Measurements from ENCODE around the gene CNGB1.
"Not testable (repeated sequence)": the region's sequence is repeated elsewhere in the genome, so short reads cannot be mapped to it uniquely, and the experiment has no call there.

CNGB1 gene

GRCh38 chr16:57908409-57908987, 62.4 kb downstream of the CNGB1 start:
- no peaks in the 10 kb centered on the region for H3K9me3 Mint-ChIP-seq
- no peaks in the 10 kb centered on the region for H3K4me1 Mint-ChIP-seq (ENCODE audit: low read depth)
- no peak overlapping the region for H3K4me3 Mint-ChIP-seq
- no peaks in the 10 kb centered on the region for H3K36me3 Mint-ChIP-seq (ENCODE audit: low read depth)
- H3K27ac Mint-ChIP-seq, result no peak overlapping the region
- H3K27me3 Mint-ChIP-seq, result peaks cover under 1% of the 10 kb centered on the region

- H3K36me3 Mint-ChIP-seq (ENCODE audit: low read depth), result no peaks in the 10 kb centered on the region
- no peak overlapping the region for H3K4me3 Mint-ChIP-seq
- H3K9me3 Mint-ChIP-seq, result no peaks in the 10 kb centered on the region
- H3K27ac Mint-ChIP-seq, result no peak overlapping the region
- no peaks in the 10 kb centered on the region for H3K4me1 Mint-ChIP-seq (ENCODE audit: low read depth)
- H3K27me3 Mint-ChIP-seq, result peaks cover 6% of the 10 kb centered on the region
These were observed 64.3 kb downstream of the CNGB1 start for GRCh38 chr16:57906382-57907316.

- Mint-ChIP-seq H3K27ac (no peak overlapping the region), H3K36me3 (ENCODE audit: low read depth) (no peaks in the 10 kb centered on the region), H3K27me3 (peaks cover 12% of the 10 kb centered on the region), H3K9me3 (no peaks in the 10 kb centered on the region), H3K4me3 (no peak overlapping the region), H3K4me1 (ENCODE audit: low read depth) (no peaks in the 10 kb centered on the region)
These were observed 66.8 kb downstream of the CNGB1 start for GRCh38 chr16:57904101-57904500.

- no peaks in the 10 kb centered on the region for H3K9me3 Mint-ChIP-seq
- H3K4me3 Mint-ChIP-seq, result no peak overlapping the region
These were observed 67.3 kb downstream of the CNGB1 start for GRCh38 chr16:57903656-57904055.

GRCh38 chr16:57901480-57902069, 69.4 kb downstream of the CNGB1 start:
- no peaks in the 10 kb centered on the region for H3K9me3 Mint-ChIP-seq
- peaks cover 12% of the 10 kb centered on the region for H3K27me3 Mint-ChIP-seq
- no peak overlapping the region for H3K27ac Mint-ChIP-seq
- H3K4me1 Mint-ChIP-seq (ENCODE audit: low read depth), result no peaks in the 10 kb centered on the region
- H3K4me3 Mint-ChIP-seq, result no peak overlapping the region
- H3K36me3 Mint-ChIP-seq (ENCODE audit: low read depth), result no peaks in the 10 kb centered on the region

More at GRCh38 chr16:57903656-57904055, 67.3 kb downstream of the CNGB1 start:
- Mint-ChIP-seq H3K4me1 (ENCODE audit: low read depth) (no peaks in the 10 kb centered on the region), H3K27me3 (peaks cover 12% of the 10 kb centered on the region), H3K27ac (no peak overlapping the region), H3K36me3 (ENCODE audit: low read depth) (no peaks in the 10 kb centered on the region)

GRCh38 chr16:57900796-57901479, 70.0 kb downstream of the CNGB1 start:
- Mint-ChIP-seq H3K36me3 (ENCODE audit: low read depth) (no peaks in the 10 kb centered on the region), H3K4me3 (no peak overlapping the region), H3K27me3 (peaks cover 12% of the 10 kb centered on the region), H3K27ac (no peak overlapping the region), H3K4me1 (ENCODE audit: low read depth) (no peaks in the 10 kb centered on the region), H3K9me3 (no peaks in the 10 kb centered on the region)

GRCh38 chr16:57899771-57900661, 70.9 kb downstream of the CNGB1 start:
- Mint-ChIP-seq H3K27ac (no peak overlapping the region), H3K27me3 (peaks cover 12% of the 10 kb centered on the region), H3K36me3 (ENCODE audit: low read depth) (no peaks in the 10 kb centered on the region), H3K4me1 (ENCODE audit: low read depth) (no peaks in the 10 kb centered on the region), H3K4me3 (no peak overlapping the region), H3K9me3 (no peaks in the 10 kb centered on the region)

GRCh38 chr16:57898961-57899360, 72.0 kb downstream of the CNGB1 start:
- Mint-ChIP-seq H3K4me1 (ENCODE audit: low read depth) (peaks cover 9% of the 10 kb centered on the region), H3K36me3 (ENCODE audit: low read depth) (no peaks in the 10 kb centered on the region), H3K4me3 (no peak overlapping the region), H3K27ac (no peak overlapping the region), H3K9me3 (no peaks in the 10 kb centered on the region), H3K27me3 (peaks cover 12% of the 10 kb centered on the region)

- Mint-ChIP-seq H3K36me3 (ENCODE audit: low read depth) (no peaks in the 10 kb centered on the region), H3K27me3 (peaks cover 8% of the 10 kb centered on the region), H3K4me3 (no peak overlapping the region), H3K9me3 (no peaks in the 10 kb centered on the region), H3K4me1 (ENCODE audit: low read depth) (peaks cover 10% of the 10 kb centered on the region), H3K27ac (no peak overlapping the region)
These were observed 72.9 kb downstream of the CNGB1 start for GRCh38 chr16:57897996-57898395.

- no peaks in the 10 kb centered on the region for H3K9me3 Mint-ChIP-seq
- no peaks in the 10 kb centered on the region for H3K36me3 Mint-ChIP-seq (ENCODE audit: low read depth)
- no peak overlapping the region for H3K27ac Mint-ChIP-seq
- H3K27me3 Mint-ChIP-seq, result peaks cover 10% of the 10 kb centered on the region
- H3K4me1 Mint-ChIP-seq (ENCODE audit: low read depth), result peaks cover 14% of the 10 kb centered on the region
- no peak overlapping the region for H3K4me3 Mint-ChIP-seq
These were observed 73.7 kb downstream of the CNGB1 start for GRCh38 chr16:57897053-57897784.

- H3K4me1 Mint-ChIP-seq (ENCODE audit: low read depth), result peaks cover 14% of the 10 kb centered on the region
- H3K27ac Mint-ChIP-seq; H3K9me3 Mint-ChIP-seq; H3K36me3 Mint-ChIP-seq (ENCODE audit: low read depth); H3K27me3 Mint-ChIP-seq; H3K4me3 Mint-ChIP-seq: not testable (repeated sequence)
These were observed 75.8 kb downstream of the CNGB1 start for GRCh38 chr16:57895081-57895547.

GRCh38 chr16:57894390-57895080, 76.4 kb downstream of the CNGB1 start:
- peaks cover 14% of the 10 kb centered on the region for H3K4me1 Mint-ChIP-seq (ENCODE audit: low read depth)
- H3K27me3 Mint-ChIP-seq, result peaks cover 11% of the 10 kb centered on the region
- no peaks in the 10 kb centered on the region for H3K36me3 Mint-ChIP-seq (ENCODE audit: low read depth)
- no peaks in the 10 kb centered on the region for H3K9me3 Mint-ChIP-seq
- no peak overlapping the region for H3K27ac Mint-ChIP-seq
- H3K4me3 Mint-ChIP-seq, result no peak overlapping the region
